Breast epithelium (tissue), 4 donors: ENCODE data around the gene MAPK1. TPM values are rescaled to one million over a fixed set of nuclear protein-coding genes. Genes with fewer than 3 reads are reported as not detected.
"Not testable (repeated sequence)": the region's sequence is repeated elsewhere in the genome, so short reads cannot be mapped to it uniquely, and the experiment has no call there.

ENCODE experiments used
- DNase-seq, 2 donors: peaks; one replicate each; pipeline ENCODE4 v3.0.0-alpha.2; 2019; ENCODE audit warnings: low spot score in 2 of 2
- H3K27ac ChIP-seq, 2 donors: fragments of 200-600 bp; sonication (generic) in 1 of 2; one replicate each; pipeline ENCODE4 v1.5.1; 2016 to 2019; ENCODE audit warnings: mild to moderate bottlenecking in 1 of 2
- H3K27me3 ChIP-seq, 2 donors: fragments of 200-600 bp; sonication (generic) in 1 of 2; one replicate each; pipeline versions ENCODE4 v1.5.1 to v1.6.0; 2017 to 2019; ENCODE audit warnings: control low read depth in 1 of 2, mild to moderate bottlenecking in 1 of 2
- H3K36me3 ChIP-seq: fragments of 200-600 bp; one replicate; pipeline ENCODE4 v1.5.1; 2019
- H3K4me1 ChIP-seq, 2 donors: fragments of 200-600 bp; sonication (generic); one replicate each; pipeline ENCODE4 v1.5.1; 2016 to 2019; ENCODE audit warnings: control low read depth in 1 of 2
- H3K4me3 ChIP-seq, 3 donors: fragments of 200-600 bp; sonication (generic); 1 replicate in 2 of 3; 2 replicates in 1 of 3; pipeline ENCODE4 v1.5.1; 2016 to 2019; ENCODE audit warnings: mild to moderate bottlenecking in 3 of 3, moderate library complexity in 2 of 3
- H3K9me3 ChIP-seq, 2 donors: fragments of 200-600 bp; sonication (generic) in 1 of 2; one replicate each; pipeline ENCODE4 v1.5.1; 2016 to 2019; ENCODE audit warnings: control low read depth in 1 of 2
- POLR2A ChIP-seq: fragments of 450-650 bp; IDR thresholded peaks from one replicate; pipeline ENCODE4 v1.6.1; 2016; ENCODE audit warnings: antibody characterized with exemption, mild to moderate bottlenecking, moderate library complexity
- POLR2AphosphoS5 ChIP-seq, 3 donors: sonication (generic); formaldehyde crosslinking; IDR thresholded peaks; one replicate each; pipeline ENCODE4 v1.6.1; 2017; ENCODE audit warnings: antibody characterized with exemption in 3 of 3
- intact Hi-C: fragments of 100-400 bp; cut with DNase I; formaldehyde crosslinking; loops from one replicate; pipeline ENCODE4 v1.15.1; 2023; ENCODE audit warnings: low total_unique reads
- total RNA-seq, 3 donors: library from RNA; depleted of rRNA; stranded (reverse); fragments of >200 nt; gene quantifications; one replicate each; pipeline ENCODE4 v1.1.0, GENCODE V29; 2016
- TF ChIP-seq, protein P1 (sequence below), 3 donors: fragments of 450-650 bp; IDR thresholded peaks; one replicate each; pipeline ENCODE4 v1.5.1; 2016 to 2017; ENCODE audit warnings: antibody characterized with exemption in 3 of 3, mild to moderate bottlenecking in 3 of 3, moderate library complexity in 3 of 3

MAPK1 gene
- total RNA-seq, 3 donors from 2014 or later, result 43.3 to 49.9 (median 44.0) TPM

DNA sequence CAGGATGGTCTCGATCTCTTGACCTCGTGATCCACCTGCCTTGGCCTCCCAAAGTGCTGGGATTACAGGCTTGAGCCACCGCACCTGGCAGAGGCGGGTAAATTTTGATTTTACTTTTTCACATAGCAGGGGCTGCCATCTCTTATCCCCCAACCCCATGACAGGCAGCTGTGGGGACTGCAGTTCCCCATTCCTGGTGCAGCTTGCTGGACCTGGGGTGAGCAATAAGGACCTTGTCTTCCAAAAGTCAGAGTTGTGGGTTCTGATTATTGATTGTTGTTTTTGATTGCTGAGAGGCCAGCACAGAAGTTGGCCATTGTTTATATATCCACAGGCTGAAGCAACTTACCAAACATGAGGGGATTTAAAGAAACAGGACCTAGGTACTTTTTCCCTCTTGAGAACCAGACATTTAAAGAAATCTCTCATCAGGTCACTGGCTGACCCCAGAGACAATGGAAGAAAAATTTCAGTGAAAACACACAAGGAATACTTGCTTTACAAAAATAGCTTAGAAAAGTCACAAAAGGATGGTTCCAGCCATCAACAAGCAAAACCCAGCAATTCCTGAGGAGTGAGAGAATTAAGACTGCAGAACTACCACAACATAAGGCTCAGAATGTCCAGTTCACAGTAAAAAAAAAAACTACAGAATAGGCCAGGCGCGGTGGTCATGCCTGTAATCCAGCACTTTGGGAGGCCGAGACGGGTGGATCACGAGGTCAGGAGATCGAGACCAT, 22.0 kb upstream of the MAPK1 start:
- intact Hi-C loops, result no loop called here
- Histone ChIP-seq H3K9me3 (no peaks in the 10 kb centered on the region), H3K27ac (no peak overlapping the region), H3K36me3 (no peaks in the 10 kb centered on the region), H3K4me3 (no peak overlapping the region), H3K4me1 (no peaks in the 10 kb centered on the region), H3K27me3 (no peaks in the 10 kb centered on the region)
- TF ChIP-seq POLR2AphosphoS5 (IDR thresholded peaks at IDR 0.05) (no peak), POLR2A (no peak)
- TF ChIP-seq, protein P1, sequence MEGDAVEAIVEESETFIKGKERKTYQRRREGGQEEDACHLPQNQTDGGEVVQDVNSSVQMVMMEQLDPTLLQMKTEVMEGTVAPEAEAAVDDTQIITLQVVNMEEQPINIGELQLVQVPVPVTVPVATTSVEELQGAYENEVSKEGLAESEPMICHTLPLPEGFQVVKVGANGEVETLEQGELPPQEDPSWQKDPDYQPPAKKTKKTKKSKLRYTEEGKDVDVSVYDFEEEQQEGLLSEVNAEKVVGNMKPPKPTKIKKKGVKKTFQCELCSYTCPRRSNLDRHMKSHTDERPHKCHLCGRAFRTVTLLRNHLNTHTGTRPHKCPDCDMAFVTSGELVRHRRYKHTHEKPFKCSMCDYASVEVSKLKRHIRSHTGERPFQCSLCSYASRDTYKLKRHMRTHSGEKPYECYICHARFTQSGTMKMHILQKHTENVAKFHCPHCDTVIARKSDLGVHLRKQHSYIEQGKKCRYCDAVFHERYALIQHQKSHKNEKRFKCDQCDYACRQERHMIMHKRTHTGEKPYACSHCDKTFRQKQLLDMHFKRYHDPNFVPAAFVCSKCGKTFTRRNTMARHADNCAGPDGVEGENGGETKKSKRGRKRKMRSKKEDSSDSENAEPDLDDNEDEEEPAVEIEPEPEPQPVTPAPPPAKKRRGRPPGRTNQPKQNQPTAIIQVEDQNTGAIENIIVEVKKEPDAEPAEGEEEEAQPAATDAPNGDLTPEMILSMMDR (IDR thresholded peaks at IDR 0.05), result no peak
- DNase-seq, result no peak

DNA sequence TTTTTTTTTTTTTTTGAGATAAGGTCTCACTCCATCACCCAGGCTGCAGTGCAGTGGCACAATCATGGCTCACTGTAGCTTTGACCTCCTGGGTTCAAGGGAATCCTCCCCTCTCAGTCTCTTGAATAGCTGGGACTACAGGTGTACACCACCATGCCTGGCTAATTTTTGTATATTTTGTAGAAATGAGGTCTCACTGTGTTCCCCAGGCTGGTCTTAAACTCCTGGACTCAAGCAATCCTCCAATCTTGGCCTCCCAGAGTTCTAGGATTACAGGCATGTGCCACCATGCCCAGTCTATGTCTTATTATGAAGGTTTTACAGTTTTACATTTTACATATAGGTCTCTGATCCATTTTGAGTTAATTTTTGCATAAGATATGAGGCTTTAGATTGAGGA, 20.4 kb upstream of the MAPK1 start:
- H3K4me1 ChIP-seq, result no peaks in the 10 kb centered on the region
- no peak overlapping the region for H3K4me3 ChIP-seq
- intact Hi-C loops, result no loop called here
- no peak for TF ChIP-seq POLR2AphosphoS5 (IDR thresholded peaks at IDR 0.05)
- TF ChIP-seq, protein P1 (IDR thresholded peaks at IDR 0.05), result no peak
- no peak for TF ChIP-seq POLR2A
- H3K36me3 ChIP-seq, result no peaks in the 10 kb centered on the region
- no peak overlapping the region for H3K27ac ChIP-seq
- no peak for DNase-seq
- H3K9me3 ChIP-seq, result no peaks in the 10 kb centered on the region
- no peaks in the 10 kb centered on the region for H3K27me3 ChIP-seq

DNA sequence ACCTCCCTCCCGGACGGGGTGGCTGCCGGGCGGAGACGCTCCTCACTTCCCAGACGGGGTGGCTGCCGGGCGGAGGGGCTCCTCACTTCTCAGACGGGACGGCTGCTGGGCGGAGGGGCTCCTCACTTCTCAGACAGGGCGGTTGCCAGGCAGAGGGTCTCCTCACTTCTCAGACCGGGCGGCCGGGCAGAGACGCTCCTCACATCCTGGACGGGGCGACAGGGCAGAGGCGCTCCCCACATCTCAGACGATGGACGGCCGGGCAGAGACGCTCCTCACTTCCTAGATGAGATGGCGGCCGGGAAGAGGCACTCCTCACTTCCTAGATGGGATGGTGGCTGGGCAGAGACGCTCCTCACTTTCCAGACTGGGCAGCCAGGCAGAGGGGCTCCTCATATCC, 16.5 kb upstream of the MAPK1 start:
- intact Hi-C loops, H3K27me3 ChIP-seq, DNase-seq: not testable (repeated sequence)

DNA sequence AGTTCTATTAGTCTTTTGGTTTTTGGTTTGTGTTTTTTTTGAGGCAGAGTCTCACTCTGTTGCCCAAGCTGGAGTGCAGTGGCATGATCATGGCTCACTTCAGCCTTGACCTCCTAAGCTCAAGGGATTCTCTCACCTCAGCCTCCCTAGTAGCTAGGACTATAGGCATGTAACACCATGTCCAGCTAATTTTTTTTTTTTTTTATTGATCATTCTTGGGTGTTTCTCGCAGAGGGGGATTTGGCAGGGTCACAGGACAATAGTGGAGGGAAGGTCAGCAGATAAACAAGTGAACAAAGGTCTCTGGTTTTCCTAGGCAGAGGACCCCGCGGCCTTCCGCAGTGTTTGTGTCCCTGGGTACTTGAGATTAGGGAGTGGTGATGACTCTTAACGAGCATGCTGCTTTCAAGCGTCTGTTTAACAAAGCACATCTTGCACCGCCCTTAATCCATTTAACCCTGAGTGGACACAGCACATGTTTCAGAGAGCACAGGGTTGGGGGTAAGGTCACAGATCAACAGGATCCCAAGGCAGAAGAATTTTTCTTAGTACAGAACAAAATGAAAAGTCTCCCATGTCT, 15.4 kb upstream of the MAPK1 start:
- H3K4me1 ChIP-seq, H3K27ac ChIP-seq, DNase-seq, H3K4me3 ChIP-seq, H3K27me3 ChIP-seq, H3K9me3 ChIP-seq, H3K36me3 ChIP-seq, intact Hi-C loops: not testable (repeated sequence)

More for the DNA sequence above, 16.5 kb upstream of the MAPK1 start:
- H3K4me3 ChIP-seq, H3K4me1 ChIP-seq, H3K9me3 ChIP-seq, H3K36me3 ChIP-seq, H3K27ac ChIP-seq: not testable (repeated sequence)

DNA sequence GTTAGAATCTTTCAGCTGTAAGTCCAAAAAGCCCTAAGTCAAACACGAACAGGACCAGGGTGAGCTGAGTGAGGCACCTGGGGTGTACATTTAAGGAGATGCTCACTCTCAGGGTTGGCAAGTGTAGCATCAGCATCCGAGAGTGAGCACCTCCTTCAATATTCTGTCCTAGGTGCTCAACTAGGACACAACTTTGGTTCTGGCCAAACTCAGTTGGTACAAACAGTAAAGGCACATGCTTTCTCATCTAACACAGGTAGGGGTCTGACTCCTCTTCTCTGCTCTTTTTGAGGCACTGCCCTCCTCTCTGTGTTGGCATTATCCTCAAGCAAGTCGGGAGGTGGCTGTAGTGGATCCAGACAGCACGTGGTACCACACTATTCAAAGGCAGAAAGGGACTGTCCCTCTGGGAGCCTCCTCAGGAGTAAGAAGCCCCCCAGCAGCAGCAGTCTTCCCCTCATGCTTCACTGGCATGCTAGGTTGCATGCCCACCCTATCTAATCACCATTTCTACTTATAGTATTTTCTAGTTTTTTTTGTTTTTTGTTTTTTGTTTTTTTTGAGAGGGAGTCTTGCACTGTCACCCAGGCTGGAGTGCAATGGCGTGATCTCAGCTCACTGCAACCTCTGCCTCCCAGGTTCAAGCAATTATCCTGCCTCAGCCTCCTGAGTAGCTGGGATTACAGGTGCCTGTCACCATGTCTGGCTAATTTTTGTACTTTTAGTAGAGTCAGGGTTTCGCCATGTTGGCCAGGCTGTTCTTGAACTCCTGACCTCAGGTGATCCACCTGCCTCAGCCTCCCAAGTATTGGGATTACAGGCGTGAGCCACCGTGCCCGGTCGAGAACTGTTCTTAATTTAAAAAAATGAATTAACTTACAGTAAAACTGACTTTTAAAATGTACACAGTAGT, 14.7 kb upstream of the MAPK1 start:
- Histone ChIP-seq H3K27me3 (no peaks in the 10 kb centered on the region), H3K36me3 (no peaks in the 10 kb centered on the region), H3K4me3 (no peak overlapping the region), H3K27ac (no peak overlapping the region), H3K9me3 (no peaks in the 10 kb centered on the region), H3K4me1 (no peaks in the 10 kb centered on the region)
- intact Hi-C loops, result no loop called here
- TF ChIP-seq POLR2A, result no peak
- TF ChIP-seq, protein P1 (IDR thresholded peaks at IDR 0.05), result no peak
- TF ChIP-seq POLR2AphosphoS5 (IDR thresholded peaks at IDR 0.05), result no peak
- DNase-seq, result no peak
